Measurements from ENCODE around the gene STIL. TPM values are rescaled to one million over a fixed set of nuclear protein-coding genes. Genes with fewer than 3 reads are reported as not detected.

The STIL gene
- total and polyA plus RNA-seq, 2 of the 13 experiments (the other 11 are each of a cell fraction or from before 2014, with no cell fraction given) = 13.7 to 18.6 TPM

DNA sequence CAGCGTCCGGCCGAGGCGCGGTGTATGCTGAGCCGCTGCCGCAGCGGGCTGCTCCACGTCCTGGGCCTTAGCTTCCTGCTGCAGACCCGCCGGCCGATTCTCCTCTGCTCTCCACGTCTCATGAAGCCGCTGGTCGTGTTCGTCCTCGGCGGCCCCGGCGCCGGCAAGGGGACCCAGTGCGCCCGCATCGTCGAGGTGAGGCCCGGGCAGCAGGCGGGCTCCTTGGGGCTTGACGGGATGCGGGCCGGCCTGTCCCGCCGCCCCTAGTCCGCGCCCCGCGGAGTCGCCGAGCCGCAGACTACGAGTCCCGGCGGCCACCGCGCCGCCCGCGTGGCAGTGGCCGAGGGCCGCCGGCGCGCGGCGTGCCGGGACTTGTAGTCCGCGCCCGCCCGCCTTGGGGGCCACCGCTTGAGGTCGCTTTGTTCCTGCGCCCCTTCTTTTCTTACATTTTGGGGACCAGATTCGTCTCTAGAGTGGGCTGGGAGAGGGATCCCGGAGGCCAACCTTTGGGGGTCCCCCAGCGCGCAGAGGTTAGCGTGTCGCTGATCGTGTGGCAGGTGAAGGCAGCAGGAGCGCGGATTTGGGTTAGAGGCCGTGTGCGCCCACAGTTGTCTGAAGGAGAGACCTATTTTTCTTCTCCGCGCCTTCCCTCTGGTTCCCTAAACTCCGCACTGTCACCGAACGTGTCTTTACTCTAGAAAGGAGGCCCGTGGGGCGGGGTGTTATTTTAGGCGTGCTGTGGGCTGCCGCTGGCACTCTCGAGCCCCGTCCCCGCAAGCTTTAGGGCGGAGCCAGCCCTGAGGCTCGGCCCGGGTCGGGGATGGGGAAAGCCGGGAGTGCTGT lies 20.2 kb upstream of the STIL start (continued):
- TF ChIP-seq, protein P1, sequence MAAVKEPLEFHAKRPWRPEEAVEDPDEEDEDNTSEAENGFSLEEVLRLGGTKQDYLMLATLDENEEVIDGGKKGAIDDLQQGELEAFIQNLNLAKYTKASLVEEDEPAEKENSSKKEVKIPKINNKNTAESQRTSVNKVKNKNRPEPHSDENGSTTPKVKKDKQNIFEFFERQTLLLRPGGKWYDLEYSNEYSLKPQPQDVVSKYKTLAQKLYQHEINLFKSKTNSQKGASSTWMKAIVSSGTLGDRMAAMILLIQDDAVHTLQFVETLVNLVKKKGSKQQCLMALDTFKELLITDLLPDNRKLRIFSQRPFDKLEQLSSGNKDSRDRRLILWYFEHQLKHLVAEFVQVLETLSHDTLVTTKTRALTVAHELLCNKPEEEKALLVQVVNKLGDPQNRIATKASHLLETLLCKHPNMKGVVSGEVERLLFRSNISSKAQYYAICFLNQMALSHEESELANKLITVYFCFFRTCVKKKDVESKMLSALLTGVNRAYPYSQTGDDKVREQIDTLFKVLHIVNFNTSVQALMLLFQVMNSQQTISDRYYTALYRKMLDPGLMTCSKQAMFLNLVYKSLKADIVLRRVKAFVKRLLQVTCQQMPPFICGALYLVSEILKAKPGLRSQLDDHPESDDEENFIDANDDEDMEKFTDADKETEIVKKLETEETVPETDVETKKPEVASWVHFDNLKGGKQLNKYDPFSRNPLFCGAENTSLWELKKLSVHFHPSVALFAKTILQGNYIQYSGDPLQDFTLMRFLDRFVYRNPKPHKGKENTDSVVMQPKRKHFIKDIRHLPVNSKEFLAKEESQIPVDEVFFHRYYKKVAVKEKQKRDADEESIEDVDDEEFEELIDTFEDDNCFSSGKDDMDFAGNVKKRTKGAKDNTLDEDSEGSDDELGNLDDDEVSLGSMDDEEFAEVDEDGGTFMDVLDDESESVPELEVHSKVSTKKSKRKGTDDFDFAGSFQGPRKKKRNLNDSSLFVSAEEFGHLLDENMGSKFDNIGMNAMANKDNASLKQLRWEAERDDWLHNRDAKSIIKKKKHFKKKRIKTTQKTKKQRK (IDR thresholded peaks at IDR 0.05; ENCODE audit: low read length) = no peak
- TF ChIP-seq ZNF329 (CRISPR knock-in tag; IDR thresholded peaks at IDR 0.05; ENCODE audit: low read depth) (no peak), ZNF253 (CRISPR knock-in tag; IDR thresholded peaks at IDR 0.05; ENCODE audit: borderline replicate concordance) (no peak), HDAC1 (CRISPR knock-in tag; IDR thresholded peaks at IDR 0.05) (peak; percentile 43), ZNF446 (CRISPR knock-in tag; IDR thresholded peaks at IDR 0.05) (no peak), CREB1 (IDR thresholded peaks at IDR 0.05) (no peak), CREB1 (CRISPR knock-in tag; IDR thresholded peaks at IDR 0.05) (no peak), ZNF232 (CRISPR knock-in tag; IDR thresholded peaks at IDR 0.05; ENCODE audit: borderline replicate concordance) (peak; percentile 88; the same call in 1 of the 2 replicates), ZNF136 (CRISPR knock-in tag; IDR thresholded peaks at IDR 0.05; ENCODE audit: low read depth) (no peak), HNRNPLL (IDR thresholded peaks at IDR 0.05; ENCODE audit: low read depth, low read length, poor library complexity, severe bottlenecking) (peak; percentile 56), KDM6A (CRISPR knock-in tag; IDR thresholded peaks at IDR 0.05; ENCODE audit: low read depth) (no peak), GLI4 (CRISPR knock-in tag; IDR thresholded peaks at IDR 0.05; ENCODE audit: borderline replicate concordance) (no peak), ZZZ3 (CRISPR knock-in tag; IDR thresholded peaks at IDR 0.05; ENCODE audit: borderline replicate concordance) (0 out of 2 replicates have a peak, but pooled peaks have one; percentile 21), ZFYVE20 (CRISPR knock-in tag; IDR thresholded peaks at IDR 0.05; ENCODE audit: borderline replicate concordance, low read depth) (no peak), ZC3H4 (CRISPR knock-in tag; IDR thresholded peaks at IDR 0.05; ENCODE audit: borderline replicate concordance) (no peak; the same call in 1 of the 2 replicates)
- TF ChIP-seq, protein P2, sequence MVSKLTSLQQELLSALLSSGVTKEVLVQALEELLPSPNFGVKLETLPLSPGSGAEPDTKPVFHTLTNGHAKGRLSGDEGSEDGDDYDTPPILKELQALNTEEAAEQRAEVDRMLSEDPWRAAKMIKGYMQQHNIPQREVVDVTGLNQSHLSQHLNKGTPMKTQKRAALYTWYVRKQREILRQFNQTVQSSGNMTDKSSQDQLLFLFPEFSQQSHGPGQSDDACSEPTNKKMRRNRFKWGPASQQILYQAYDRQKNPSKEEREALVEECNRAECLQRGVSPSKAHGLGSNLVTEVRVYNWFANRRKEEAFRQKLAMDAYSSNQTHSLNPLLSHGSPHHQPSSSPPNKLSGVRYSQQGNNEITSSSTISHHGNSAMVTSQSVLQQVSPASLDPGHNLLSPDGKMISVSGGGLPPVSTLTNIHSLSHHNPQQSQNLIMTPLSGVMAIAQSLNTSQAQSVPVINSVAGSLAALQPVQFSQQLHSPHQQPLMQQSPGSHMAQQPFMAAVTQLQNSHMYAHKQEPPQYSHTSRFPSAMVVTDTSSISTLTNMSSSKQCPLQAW (CRISPR knock-in tag; IDR thresholded peaks at IDR 0.05) = no peak
- TF ChIP-seq, protein P3, sequence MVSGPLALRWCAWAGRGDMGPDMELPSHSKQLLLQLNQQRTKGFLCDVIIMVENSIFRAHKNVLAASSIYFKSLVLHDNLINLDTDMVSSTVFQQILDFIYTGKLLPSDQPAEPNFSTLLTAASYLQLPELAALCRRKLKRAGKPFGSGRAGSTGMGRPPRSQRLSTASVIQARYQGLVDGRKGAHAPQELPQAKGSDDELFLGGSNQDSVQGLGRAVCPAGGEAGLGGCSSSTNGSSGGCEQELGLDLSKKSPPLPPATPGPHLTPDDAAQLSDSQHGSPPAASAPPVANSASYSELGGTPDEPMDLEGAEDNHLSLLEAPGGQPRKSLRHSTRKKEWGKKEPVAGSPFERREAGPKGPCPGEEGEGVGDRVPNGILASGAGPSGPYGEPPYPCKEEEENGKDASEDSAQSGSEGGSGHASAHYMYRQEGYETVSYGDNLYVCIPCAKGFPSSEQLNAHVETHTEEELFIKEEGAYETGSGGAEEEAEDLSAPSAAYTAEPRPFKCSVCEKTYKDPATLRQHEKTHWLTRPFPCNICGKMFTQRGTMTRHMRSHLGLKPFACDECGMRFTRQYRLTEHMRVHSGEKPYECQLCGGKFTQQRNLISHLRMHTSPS (CRISPR knock-in tag; IDR thresholded peaks at IDR 0.05; ENCODE audit: low read depth) = no peak
- TF ChIP-seq, protein P4, sequence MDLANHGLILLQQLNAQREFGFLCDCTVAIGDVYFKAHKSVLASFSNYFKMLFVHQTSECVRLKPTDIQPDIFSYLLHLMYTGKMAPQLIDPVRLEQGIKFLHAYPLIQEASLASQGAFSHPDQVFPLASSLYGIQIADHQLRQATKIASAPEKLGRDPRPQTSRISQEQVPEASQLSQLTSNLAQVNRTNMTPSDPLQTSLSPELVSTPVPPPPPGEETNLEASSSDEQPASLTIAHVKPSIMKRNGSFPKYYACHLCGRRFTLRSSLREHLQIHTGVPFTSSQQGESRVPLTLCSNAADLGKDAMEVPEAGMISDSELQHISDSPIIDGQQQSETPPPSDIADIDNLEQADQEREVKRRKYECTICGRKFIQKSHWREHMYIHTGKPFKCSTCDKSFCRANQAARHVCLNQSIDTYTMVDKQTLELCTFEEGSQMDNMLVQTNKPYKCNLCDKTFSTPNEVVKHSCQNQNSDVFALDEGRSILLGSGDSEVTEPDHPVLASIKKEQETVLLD (CRISPR knock-in tag; IDR thresholded peaks at IDR 0.05; ENCODE audit: low read depth) = peak; percentile 57; the same call in 1 of the 2 replicates
- TF ChIP-seq, protein P5, sequence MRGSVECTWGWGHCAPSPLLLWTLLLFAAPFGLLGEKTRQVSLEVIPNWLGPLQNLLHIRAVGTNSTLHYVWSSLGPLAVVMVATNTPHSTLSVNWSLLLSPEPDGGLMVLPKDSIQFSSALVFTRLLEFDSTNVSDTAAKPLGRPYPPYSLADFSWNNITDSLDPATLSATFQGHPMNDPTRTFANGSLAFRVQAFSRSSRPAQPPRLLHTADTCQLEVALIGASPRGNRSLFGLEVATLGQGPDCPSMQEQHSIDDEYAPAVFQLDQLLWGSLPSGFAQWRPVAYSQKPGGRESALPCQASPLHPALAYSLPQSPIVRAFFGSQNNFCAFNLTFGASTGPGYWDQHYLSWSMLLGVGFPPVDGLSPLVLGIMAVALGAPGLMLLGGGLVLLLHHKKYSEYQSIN (CRISPR knock-in tag; IDR thresholded peaks at IDR 0.05; ENCODE audit: borderline replicate concordance) = no peak

All from HepG2 (cell line).